ENCODE results near the gene TMEM238.
"Not testable (repeated sequence)": the region's sequence is repeated elsewhere in the genome, so short reads cannot be mapped to it uniquely, and the experiment has no call there.

TMEM238 gene, protein sequence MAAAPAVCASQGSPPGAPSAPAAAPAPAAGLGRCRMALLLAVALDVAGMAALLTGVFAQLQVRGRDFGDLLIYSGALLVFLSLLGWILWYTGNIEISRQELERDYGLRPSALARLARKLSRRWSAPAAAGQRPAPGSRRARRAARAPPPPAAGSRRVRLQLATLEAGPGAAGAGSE

GRCh38 chr19:55384131-55384919, at the start of gene TMEM238:
TMEM238 (minus strand) TSS chr19:55384292; CDS start chr19:55384259, 33 bp downstream.
- DNase-seq (ENCODE audit: low read depth) = no peak

DNA sequence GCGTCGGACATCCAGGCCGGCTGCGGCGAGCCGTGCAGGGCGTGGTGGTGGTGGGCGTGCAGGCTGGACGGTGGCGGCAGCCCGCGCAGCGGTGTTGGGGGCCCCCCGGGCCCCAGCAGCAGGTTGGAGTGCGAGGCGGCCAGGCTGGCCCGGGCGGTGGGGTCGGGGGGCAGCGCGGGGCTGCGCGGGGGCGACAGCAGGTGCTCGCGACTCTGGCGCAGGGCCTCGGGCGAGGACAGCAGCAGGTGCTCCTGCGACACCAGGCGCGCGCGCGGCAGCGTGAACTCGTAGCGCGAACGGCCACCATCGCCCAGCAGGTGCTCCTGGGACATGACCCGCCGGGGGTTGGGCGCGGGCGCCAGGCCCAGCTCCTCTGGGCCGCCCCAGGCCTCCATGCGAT, 49.2 kb upstream of the TMEM238 start:
- DNase-seq (ENCODE audit: low read depth) = no peak

DNA sequence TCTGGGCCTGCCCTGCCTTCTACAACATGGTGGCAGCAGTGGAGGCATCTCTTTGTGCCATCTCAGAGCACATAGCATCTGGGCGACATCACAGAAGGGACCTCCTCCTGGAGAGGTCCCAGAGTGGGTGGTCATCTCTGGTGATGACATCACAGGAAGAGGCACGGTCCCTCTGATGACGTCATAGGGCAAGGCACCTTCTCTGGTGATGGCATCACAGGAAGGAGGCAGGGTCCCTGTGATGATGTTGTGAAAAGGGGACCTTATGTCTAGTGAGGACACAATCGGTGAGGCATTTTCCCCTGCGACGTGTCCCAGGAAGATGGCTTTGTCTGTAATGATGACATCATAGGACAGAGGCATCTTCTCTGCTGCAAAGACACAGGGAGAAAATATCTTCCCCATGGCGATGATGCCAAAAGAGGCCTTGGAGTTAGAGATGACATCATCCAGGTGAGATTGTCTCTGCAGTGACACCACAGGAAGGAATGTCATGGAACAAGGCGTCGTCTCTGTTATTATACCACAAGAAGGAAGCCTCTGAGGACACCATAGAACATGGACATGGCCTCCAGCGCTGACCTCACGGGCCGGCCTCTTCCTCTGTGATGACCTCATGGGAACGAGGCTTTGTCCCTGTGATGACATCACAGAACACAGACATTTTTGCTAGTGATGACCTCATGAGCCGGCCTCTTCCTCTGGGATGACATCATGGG, 48.3 kb upstream of the TMEM238 start:
- no peak for DNase-seq (ENCODE audit: low read depth)

GRCh38 chr19:55431183-55431582, 47.1 kb upstream of the TMEM238 start:
- no peak for DNase-seq (ENCODE audit: low read depth)

- no peak for DNase-seq (ENCODE audit: low read depth)
These were observed 42.0 kb upstream of the TMEM238 start for GRCh38 chr19:55426042-55426441.

DNA sequence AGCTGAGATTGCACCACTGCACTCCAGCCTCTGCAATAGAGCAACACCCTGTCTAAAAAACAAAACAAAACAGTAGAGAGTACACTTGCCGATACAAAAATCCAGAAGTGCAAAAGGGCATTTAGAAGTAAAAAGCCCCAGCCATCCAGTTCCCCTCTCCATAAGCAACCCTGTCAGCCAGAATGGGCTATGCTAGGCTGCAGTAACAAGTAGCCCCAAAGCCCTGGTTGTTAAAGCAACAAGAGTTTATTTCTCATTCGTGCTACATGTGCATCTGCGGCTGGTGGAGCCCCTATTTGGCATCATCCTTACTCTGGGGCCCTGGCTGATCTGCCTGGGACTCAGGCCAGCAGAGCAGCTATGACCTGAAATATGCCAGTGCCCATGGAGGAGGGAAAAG, 40.4 kb upstream of the TMEM238 start:
- no peak for DNase-seq (ENCODE audit: low read depth)

DNA sequence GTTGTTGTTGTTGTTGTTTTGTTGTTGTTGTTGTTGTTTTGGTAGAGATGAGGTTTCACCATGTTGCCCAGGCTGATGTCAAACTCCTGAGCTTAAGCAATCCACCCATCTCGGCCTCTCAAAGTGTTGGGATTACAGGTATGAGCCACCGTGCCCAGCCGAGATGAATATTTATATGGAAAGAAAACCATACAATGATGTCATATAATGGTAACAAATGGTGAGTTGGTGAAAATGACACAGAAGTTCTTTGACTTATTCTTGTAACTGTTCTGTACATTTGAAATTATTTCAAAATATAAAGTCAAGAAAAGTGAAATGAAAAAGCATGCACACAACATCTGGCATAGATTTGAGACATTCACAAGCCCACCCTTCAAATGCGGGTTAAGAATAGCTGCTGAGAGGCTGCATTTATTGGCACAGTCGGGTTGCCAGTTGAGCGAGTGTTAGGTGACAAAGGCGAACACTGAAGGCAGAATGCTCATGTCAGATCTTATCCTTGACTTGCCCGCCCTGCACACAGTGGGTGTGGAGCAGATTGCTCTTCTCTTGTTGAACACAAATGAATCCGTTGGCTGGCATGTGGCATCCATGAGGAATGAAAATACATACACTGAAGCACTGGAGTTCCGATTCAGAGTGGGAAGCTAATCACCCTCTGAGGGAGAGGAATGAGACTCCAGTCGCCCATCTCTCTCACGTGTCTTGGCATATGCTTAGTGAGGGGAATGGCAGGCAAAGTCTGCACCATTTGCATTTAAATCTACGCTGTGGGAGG, 39.3 kb upstream of the TMEM238 start:
- DNase-seq (ENCODE audit: low read depth) = no peak

- not testable (repeated sequence) for DNase-seq (ENCODE audit: low read depth)
These were observed 37.2 kb upstream of the TMEM238 start for GRCh38 chr19:55421281-55421680.

- no peak for DNase-seq (ENCODE audit: low read depth)
These were observed 35.6 kb upstream of the TMEM238 start for GRCh38 chr19:55419624-55420236.

- no peak for DNase-seq (ENCODE audit: low read depth)
These were observed 35.0 kb upstream of the TMEM238 start for GRCh38 chr19:55419103-55419502.

GRCh38 chr19:55418185-55418584, 34.1 kb upstream of the TMEM238 start:
- peak; percentile 54 for DNase-seq (ENCODE audit: low read depth)

DNA sequence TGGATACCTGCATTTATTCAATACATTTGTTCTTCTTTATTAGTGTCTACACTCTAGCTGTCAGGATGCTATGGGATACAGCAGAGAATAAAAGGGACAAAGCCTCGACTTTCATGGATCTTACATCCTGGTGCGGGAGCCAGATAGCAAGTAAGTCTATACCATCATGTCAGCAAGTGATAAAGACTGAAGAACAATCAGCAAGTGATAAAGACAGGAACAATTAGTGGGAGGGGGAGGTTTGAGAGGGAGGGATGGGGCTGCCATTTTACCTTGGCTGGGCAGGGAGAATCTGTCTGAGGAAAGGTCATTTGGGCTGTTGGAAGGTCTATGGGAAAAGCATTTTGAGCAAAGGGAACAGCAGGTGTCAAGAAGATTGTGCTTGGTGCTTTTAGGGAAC, 26.1 kb upstream of the TMEM238 start:
- DNase-seq (ENCODE audit: low read depth) = no peak

DNA sequence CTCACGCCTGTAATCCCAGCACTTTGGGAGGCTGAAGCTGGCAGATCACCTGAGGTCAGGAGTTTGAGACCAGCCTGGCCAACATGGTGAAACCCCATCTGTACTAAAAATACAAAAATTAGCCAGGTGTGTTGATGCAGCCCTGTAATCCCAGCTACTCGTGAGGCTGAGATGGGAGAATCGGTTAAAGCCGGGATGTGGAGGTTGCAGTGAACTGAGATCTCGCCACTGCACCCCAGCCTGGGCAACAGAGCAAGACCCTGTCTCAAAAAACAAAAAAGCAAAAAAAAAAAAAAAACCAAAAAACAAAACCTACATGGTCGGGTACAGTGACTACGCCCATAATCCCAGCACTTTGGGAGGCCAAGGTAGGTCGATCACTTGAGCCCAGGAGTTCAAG, 25.1 kb upstream of the TMEM238 start:
- not testable (repeated sequence) for DNase-seq (ENCODE audit: low read depth)

- no peak for DNase-seq (ENCODE audit: low read depth)
These were observed 24.4 kb upstream of the TMEM238 start for GRCh38 chr19:55408533-55408872.

GRCh38 chr19:55407800-55408532, 23.9 kb upstream of the TMEM238 start:
- peak; percentile 95 for DNase-seq (ENCODE audit: low read depth)

DNA sequence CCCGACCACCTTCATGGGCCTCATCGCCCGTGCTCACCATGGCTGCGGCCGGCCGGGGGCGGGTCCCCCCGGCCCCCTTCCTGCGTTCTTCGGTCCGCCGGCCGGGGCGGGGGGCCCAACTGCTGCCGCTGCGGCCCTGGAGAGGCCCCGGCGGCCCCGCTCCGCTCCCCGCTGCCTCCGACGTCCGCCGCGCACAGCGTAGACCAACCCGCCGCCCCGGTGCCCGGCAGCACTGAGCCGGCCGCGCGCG, 23.4 kb upstream of the TMEM238 start, which contains the start of gene UBE2S:
Gene UBE2S (minus strand): TSS at position 239 of the 250 bp plus-strand sequence. CDS start 199 bp downstream, at position 40.
- not testable (repeated sequence) for DNase-seq (ENCODE audit: low read depth)

GRCh38 chr19:55406826-55407549, 22.9 kb upstream of the TMEM238 start:
- DNase-seq (ENCODE audit: low read depth) = no peak

- DNase-seq (ENCODE audit: low read depth) = no peak
These were observed 22.2 kb upstream of the TMEM238 start for GRCh38 chr19:55406091-55406825.

DNA sequence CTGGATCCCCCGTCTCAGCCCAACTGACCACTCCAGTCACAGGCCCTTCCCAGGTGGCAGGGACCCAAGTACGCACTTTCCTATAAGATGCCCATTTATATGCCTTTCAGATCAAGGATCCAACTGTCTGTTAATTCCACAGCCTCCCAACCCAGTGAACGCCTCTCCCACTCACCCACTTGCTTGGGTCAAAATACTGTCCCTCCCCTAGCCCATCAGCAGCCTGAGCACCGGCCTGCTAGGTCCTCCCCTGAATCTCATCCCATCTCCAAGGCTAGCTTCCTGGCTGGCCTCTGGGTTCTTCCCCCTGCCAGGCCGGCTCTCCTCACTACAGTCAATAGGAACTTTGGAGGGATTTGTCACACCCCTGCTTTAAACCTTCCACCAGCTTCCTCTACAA, 21.5 kb upstream of the TMEM238 start:
- DNase-seq (ENCODE audit: low read depth) = no peak

GRCh38 chr19:55402509-55402908, 18.4 kb upstream of the TMEM238 start:
- DNase-seq (ENCODE audit: low read depth) = no peak

Data from GM04503 (cell line).